ENCODE measurements around the gene CCDC102A.

Gene CCDC102A

DNA sequence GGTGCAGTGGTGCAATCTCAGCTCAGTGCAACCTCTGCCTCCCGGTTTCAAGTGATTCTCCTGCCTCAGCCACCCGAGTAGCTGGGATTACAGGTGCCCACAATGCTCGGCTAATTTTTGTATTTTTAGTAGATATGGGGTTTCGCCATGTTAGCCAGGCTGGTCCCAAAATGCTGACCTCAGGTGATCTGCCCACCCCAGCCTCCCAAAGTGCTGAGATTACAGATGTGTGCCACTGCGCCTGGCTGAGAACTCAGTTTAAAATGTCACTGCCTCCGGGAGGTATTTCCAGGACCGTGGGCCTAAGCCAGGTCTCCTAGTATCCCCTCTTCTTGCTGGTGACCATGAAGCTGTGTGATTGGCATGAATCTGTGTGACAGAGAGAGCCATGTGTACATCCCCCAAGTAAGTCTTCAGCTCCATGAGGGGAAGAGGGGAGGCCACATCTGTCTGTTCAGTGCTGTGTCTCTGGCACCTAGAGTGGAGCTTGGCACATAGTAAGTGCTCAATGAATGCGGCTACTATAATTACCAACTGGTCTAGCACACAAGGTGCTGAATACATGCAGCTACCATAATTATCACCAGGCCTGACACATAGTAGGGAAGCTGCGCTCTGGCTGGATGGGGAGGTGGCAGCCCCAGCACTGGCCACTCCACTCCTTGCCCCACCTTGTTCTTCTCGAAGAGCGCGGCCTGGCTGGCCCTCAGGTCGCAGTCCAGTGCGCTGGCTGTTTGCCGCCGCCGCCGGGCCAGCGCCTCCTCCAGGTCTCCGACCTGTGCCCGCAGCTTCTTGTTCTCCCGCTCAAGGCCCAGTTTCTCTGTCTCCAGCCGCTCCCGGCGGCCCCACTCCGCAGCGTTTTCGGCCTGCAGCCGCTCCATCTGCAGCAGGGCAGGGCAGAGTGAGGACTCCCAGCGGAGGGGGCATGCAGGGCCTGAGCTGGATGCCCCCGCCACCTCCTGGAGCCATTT is 18.7 kb downstream of the CCDC102A start:
- DNase-seq = no peak

DNA sequence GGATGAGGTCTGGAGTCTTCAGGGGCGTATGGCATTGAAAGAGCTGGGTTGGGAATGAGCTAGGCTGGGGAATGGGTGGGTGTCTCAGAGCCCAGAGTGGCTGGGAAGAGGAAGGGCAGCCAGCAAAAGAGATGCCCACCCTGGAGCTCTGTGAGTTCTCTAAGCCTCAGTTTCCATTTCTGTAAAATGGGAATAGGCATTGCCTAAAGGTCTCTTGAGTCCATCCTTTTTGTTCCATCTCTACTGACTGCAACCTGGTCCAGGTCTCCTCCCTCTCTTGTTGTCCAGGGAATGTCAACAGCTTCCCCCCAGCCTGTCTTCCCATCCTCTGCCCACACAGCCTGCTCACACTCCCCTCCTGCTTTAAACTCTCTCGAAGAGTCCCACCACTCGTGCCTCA is 19.6 kb downstream of the CCDC102A start:
- DNase-seq = no peak

- DNase-seq = no peak
Measured at GRCh38 chr16:57516176-57516725, 20.1 kb downstream of the CCDC102A start.

- DNase-seq = no peak
Measured at GRCh38 chr16:57514791-57515600, 21.4 kb downstream of the CCDC102A start.

- no peak for DNase-seq
Measured at GRCh38 chr16:57514371-57514770, 22.0 kb downstream of the CCDC102A start.

GRCh38 chr16:57513371-57514102 is 22.8 kb downstream of the CCDC102A start:
- no peak for DNase-seq

- DNase-seq = no peak
Measured at GRCh38 chr16:57512296-57513001, 23.9 kb downstream of the CCDC102A start.

- no peak for DNase-seq
Measured at GRCh38 chr16:57510016-57510871, 26.1 kb downstream of the CCDC102A start.

GRCh38 chr16:57509231-57509923 is 27.0 kb downstream of the CCDC102A start:
- no peak for DNase-seq

- no peak for DNase-seq
Measured at GRCh38 chr16:57508035-57508425, 28.3 kb downstream of the CCDC102A start.

GRCh38 chr16:57507136-57508034 is 29.0 kb downstream of the CCDC102A start:
- no peak for DNase-seq

DNA sequence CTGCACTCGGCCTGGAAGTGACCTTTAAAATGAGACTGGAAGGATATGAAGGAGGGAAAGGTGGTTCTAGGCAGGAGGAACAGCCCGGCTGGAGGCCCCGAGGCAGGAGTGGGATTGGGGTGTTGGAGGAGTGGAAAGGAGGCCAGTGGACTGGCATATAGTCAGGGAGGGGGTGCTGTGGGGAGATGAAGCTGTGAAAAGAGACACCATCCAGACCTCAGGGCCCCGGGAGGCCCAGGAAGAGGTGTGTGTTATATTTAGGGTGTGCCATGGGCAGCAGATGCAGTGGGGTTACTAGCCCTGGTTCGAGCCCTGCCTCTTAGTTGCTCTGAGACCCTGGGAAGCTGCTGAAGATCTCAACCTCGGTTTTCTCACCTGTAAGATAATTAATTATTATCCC is 31.2 kb downstream of the CCDC102A start:
- DNase-seq = no peak

DNA sequence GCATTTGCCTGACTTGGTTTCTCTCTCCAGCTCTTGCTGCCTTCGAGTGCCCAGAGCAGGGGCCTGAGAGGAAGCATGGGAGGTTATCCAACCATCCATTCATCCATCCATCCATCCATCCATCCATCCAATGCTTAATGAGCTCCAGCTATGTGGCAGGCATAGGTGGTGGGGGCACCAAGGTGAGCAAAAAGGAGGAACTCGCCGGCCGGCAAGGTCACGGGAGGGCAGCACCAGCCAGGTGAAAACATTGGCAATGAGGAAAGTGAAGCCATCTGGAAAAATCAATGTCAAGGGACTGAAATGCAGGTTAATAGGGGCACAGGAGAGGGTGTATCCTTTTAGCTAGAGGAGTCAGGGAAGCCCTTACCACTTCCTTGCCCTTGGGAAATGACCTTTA is 31.9 kb downstream of the CCDC102A start:
- DNase-seq = no peak

- DNase-seq = no peak
Measured at GRCh38 chr16:57504001-57504400, 32.4 kb downstream of the CCDC102A start.

DNA sequence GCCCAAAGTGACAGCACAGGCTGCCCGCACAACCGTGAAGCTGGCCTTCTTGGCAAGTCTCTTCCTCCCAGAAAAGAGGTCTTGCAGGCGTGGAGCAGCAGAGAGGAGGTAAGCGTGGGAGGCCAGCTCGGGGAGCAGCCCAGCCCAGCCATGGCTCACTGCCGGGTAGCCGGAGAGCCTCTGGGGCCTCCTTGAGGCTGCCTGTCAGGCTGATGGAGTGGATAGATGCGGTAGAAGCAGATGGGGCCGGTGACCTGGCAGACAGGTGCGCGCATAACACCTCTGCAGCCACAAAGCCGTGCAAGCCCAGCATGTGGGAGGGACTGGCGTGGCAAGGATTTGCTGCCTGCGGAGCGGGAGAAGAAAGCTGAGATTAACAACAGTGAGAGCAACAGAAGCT is 33.0 kb downstream of the CCDC102A start:
- DNase-seq = no peak

DNA sequence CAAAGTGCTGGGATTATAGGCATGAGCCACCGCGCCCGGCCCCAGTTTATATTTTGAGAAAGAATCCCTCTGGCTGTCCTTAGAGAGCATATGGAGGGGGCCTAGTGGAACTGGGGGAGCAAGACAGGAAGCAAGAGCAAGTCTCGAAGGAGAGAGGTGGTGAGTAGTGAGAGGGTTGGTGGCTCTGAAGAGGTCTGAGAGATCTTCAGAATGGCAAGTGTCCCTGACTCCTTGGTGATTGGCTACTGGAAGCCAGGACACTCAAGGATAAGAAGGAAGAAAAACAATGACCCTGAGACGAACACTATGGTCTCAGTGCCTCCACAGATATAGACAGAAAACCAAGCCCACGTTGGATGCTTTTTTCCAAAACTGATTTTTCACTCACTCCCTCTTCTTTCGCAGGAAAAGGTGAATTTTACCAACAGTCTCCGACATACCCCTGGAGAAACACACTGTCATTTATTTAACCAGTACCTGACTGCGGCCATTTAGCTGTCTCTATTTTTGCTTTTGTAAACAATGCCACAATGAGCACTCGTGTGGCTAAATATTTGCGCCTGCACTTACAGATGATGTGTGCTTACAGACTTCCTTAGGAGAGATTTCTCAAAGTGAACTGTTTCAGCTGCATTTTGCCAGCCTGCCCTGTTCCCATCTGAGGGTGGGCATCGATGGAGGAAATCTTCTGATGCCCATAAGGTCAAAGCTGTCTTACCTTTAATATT is 34.2 kb downstream of the CCDC102A start:
- DNase-seq = no peak

- no peak for DNase-seq
Measured at GRCh38 chr16:57501492-57501891, 34.9 kb downstream of the CCDC102A start.

GRCh38 chr16:57500578-57501111 is 35.7 kb downstream of the CCDC102A start:
- DNase-seq = no peak

Measured in NCI-H446 treated with DMSO at 0.1 percent for 48 hours (cell line).